ENCODE data around the gene TMCO2.

GRCh38 chr1:40252601-40253000 lies 4.9 kb downstream of the TMCO2 start:
- TF ChIP-seq CTCF (IDR thresholded peaks at IDR 0.05; ENCODE audit: borderline replicate concordance, extremely low read depth, low read length, poor library complexity, severe bottlenecking) (no peak), EZH2 (IDR thresholded peaks at IDR 0.05; ENCODE audit: borderline replicate concordance, low read depth, low read length, severe bottlenecking) (no peak)
